ENCODE data around the gene MBNL1. TPM values are rescaled to one million over a fixed set of nuclear protein-coding genes. Genes with fewer than 3 reads are reported as not detected.

Gene MBNL1
- total RNA-seq, 6 experiments from 2014 or later: 49.9 to 89.6 (median 63.2) TPM

DNA sequence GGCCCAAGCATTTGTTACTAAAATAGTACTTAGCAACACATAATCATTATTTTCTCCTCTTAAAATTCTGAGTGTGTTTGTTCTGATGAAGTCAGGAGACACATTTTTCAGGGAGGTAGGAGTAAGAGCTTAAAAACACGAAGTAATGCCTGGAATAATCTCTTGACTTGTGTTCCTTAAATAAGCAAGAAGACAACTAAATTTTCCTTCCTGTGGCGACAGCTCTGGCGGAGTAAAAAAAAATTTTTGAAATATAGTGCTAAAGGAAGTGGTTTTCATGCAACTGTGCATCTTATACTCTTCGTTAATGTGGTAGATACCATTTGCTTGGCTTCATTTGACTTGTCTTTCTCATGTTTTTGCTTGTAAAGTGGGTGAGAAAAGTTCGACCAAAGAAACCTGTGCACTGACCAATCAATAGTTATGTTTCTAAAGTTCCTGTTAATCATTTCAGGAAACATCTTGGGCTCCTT is 11.1 kb upstream of the MBNL1 start:
- Histone ChIP-seq H3K4me3 (no peak overlapping the region), H3K36me3 (no peaks in the 10 kb centered on the region), H3K27me3 (no peaks in the 10 kb centered on the region), H3K27ac (no peak overlapping the region), H3K4me1 (peaks cover 0 to 15% (median 0%) of the 10 kb centered on the region in 4 donors), H3K9me3 (no peaks in the 10 kb centered on the region)
- WGBS (ENCODE audit: insufficient coverage, low coverage, low lambda C conversion rate, missing lambda C conversion rate): 41% methylated on average over 5 of the region's 5 CpGs
- intact Hi-C loops (cut with DNase I): no loop called here
- ATAC-seq (peak in 1 of 4 donors; percentile 8), DNase-seq (no peak)
- TF ChIP-seq POLR2A (IDR thresholded peaks at IDR 0.05): no peak
- TF ChIP-seq, protein P1, sequence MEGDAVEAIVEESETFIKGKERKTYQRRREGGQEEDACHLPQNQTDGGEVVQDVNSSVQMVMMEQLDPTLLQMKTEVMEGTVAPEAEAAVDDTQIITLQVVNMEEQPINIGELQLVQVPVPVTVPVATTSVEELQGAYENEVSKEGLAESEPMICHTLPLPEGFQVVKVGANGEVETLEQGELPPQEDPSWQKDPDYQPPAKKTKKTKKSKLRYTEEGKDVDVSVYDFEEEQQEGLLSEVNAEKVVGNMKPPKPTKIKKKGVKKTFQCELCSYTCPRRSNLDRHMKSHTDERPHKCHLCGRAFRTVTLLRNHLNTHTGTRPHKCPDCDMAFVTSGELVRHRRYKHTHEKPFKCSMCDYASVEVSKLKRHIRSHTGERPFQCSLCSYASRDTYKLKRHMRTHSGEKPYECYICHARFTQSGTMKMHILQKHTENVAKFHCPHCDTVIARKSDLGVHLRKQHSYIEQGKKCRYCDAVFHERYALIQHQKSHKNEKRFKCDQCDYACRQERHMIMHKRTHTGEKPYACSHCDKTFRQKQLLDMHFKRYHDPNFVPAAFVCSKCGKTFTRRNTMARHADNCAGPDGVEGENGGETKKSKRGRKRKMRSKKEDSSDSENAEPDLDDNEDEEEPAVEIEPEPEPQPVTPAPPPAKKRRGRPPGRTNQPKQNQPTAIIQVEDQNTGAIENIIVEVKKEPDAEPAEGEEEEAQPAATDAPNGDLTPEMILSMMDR (IDR thresholded peaks at IDR 0.05): no peak

DNA sequence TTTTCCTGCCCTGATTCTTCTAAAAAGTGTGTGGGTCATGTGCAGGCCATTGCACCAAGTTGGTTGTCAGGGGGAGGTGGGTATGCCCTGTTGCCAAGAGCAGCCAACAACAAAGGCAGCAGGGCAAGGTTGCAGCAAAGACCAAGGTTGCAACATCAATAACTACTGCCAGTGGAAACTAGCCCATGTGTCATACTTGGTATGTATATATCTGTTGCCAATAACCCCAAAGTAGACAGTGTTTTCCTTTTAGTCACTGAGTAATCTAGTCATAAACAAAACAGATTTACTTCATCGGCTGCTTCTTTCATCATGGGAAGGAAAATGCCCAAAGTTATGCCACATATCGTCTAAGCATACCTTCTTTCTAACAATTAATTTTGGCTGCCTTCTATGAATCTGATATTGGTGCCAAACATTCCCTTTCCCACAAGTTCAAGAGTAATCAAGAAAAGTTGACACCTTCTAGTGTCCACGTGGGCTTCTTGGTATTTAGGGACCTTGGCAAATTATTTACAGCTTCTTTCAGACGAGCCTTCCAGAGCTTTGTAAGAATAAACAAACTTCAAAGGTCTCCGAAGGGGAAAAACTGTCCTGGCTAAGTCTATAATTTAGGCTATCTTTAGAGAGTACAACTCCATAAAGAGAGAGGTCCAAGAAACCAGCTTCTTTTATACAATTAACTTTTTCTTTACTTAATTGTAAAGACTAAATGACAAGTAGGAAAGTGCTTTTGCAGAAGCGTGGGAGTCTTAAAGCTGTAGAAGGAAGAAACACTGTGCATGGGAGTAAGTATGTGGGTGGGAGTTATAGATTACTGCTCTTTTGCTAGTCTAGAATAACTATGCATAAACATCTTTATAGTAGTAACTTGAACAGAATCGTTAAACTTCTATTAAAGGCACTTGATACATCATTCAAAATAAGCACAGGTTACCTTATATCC is 10.0 kb upstream of the MBNL1 start:
- Histone ChIP-seq H3K36me3 (no peaks in the 10 kb centered on the region), H3K9me3 (no peaks in the 10 kb centered on the region), H3K4me1 (peaks cover 0 to 15% (median 0%) of the 10 kb centered on the region in 4 donors), H3K27me3 (no peaks in the 10 kb centered on the region), H3K27ac (peak overlapping the region; percentile 3 to 64 (median 35)), H3K4me3 (no peak overlapping the region)
- DNase-seq (peak; percentile 54 to 82 (median 77)), ATAC-seq (peak; percentile 91 to 99 (median 94))
- intact Hi-C loops (cut with DNase I): no loop called here
- 20% methylated on average over 7 of the region's 7 CpGs for WGBS (ENCODE audit: insufficient coverage, low coverage, low lambda C conversion rate, missing lambda C conversion rate)
- TF ChIP-seq, protein P1 (IDR thresholded peaks at IDR 0.05): no peak
- TF ChIP-seq POLR2A (IDR thresholded peaks at IDR 0.05): no peak

DNA sequence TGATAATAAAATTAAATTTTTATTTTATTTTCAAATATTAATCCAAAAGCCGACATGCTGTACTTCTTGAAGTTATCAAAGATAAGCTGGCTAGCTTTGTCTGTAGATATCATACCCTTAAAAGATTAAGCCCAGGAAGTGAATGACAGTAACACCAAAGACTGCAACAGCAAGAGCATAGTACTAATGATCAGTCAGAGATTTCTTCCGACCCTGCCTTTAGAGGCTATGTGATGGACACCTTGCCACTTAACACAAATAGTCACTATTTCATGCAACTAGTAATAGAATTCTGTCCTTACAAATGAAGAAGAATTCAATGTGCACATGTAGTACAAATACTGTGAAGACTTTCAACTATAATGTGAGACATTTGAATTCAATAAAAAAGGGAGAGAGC is 9.3 kb upstream of the MBNL1 start:
- Histone ChIP-seq H3K27ac (no peak overlapping the region), H3K36me3 (no peaks in the 10 kb centered on the region), H3K4me3 (no peak overlapping the region), H3K27me3 (no peaks in the 10 kb centered on the region), H3K9me3 (no peaks in the 10 kb centered on the region), H3K4me1 (peaks cover 0 to 15% (median 0%) of the 10 kb centered on the region in 4 donors)
- intact Hi-C loops (cut with DNase I): no loop called here
- WGBS (ENCODE audit: insufficient coverage, low coverage, low lambda C conversion rate, missing lambda C conversion rate): 56% methylated on average over 2 of the region's 2 CpGs
- TF ChIP-seq, protein P1 (IDR thresholded peaks at IDR 0.05): no peak
- no peak for TF ChIP-seq POLR2A (IDR thresholded peaks at IDR 0.05)
- DNase-seq: no peak
- no peak for ATAC-seq

DNA sequence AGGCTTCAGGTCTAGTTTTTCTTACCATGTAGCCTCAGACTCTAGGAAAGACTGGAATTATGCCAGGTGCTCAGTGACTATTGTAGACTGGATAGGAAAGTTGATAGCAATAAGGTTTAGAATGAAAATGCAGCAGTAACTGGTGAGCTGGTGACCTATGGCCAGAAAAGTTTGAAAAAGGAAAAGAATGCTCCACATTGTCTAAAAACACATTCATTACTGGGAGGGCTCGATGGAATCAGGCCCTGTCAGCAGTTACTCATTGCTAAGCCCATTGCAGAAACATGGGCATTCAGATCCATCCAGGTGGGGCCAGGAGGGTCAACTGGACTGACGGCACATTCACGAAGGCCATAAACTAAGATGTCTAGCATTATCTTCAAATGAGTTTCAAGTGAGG is 8.7 kb upstream of the MBNL1 start:
- no peaks in the 10 kb centered on the region for H3K36me3 ChIP-seq
- WGBS (ENCODE audit: insufficient coverage, low coverage, low lambda C conversion rate, missing lambda C conversion rate): 81% methylated on average over 3 of the region's 3 CpGs
- no peak overlapping the region for H3K4me3 ChIP-seq
- no peak for ATAC-seq
- TF ChIP-seq POLR2A (IDR thresholded peaks at IDR 0.05): no peak
- TF ChIP-seq, protein P1 (IDR thresholded peaks at IDR 0.05): no peak
- DNase-seq: no peak
- H3K4me1 ChIP-seq: peaks cover 0 to 15% (median 0%) of the 10 kb centered on the region in 4 donors
- no peak overlapping the region for H3K27ac ChIP-seq
- intact Hi-C loops (cut with DNase I): no loop called here
- H3K27me3 ChIP-seq: no peaks in the 10 kb centered on the region
- no peaks in the 10 kb centered on the region for H3K9me3 ChIP-seq
